NCI-H345 treated with DMSO at 0.1 percent for 48 hours (cell line): ENCODE measurements around the gene CDC45.
"Not testable (repeated sequence)": the region's sequence is repeated elsewhere in the genome, so short reads cannot be mapped to it uniquely, and the experiment has no call there.

Source experiments
- DNase-seq: peaks from one replicate; lab custom pipeline; 2025; ENCODE audit not compliant: unreplicated experiment; lab: John Stamatoyannopoulos, UW

The CDC45 gene

DNA sequence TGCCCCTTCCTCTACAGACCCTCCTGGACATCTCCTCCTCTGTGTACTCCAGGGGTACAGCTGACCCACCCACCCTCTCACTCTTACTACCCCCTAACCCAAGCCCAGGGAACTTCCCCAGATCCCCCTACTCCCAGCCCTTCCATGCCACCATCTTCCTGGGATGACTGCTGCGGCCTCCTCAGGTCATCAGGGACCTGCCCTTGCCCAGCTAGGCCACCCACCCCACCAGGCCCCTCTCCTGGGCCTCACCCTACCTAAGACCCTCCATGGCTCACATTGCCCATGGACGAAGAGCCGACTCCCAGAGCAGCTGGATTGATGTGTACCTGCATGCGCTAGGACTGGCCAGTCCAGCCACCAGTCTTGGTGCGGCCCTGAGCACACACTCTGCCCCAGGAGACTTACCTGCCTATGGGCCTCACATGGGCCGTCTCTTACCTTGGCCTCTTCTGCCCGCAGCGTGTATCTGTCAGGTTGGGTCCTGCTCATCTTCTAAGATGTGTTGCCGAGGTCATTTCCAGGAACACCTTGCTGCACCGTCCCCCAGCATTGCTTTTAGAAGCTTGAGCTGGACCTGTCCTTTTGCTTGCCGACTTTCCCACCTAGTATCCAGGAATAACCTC, 46.5 kb downstream of the CDC45 start:
- DNase-seq, result no peak

DNA sequence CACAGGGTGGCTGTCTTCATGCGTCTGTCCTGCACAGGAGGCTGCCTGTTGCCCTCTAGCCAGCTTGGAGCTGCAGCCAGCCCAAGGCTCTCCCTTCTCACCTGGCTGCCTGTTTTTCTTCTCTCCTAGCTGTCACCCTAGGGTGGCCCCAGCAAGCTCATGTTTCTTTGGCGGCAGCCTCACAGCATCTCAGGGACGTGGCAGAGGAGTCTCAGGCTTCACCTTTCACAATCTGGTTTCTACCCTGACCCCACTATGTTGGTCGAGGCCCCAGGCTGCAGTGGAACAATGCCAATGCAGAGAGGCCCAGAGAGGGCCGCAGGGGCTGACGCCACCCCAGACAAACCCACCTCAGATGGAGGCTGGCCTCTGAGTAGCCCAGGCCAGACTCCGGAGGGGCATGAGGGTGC, 47.0 kb downstream of the CDC45 start:
- no peak for DNase-seq

DNA sequence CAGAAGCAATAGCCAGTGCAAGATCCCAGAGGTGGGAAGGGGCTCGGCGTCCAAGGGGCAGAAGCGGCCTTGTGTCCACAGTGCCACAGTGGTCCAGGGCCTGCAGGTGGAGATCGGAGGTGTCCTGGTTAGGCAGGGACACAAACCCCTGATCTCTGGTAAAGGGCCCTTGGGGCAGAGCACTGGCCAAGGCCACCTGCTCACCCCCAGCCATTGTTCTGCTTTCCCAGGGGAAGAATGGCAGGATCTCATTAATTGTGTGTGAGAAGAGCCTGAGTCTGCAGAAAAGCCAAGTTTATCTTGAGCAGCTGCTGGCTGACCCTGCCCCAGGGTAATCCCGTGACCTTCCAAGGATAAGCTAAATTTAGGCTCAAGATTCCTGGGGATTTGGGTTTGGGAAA, 47.6 kb downstream of the CDC45 start:
- no peak for DNase-seq

DNA sequence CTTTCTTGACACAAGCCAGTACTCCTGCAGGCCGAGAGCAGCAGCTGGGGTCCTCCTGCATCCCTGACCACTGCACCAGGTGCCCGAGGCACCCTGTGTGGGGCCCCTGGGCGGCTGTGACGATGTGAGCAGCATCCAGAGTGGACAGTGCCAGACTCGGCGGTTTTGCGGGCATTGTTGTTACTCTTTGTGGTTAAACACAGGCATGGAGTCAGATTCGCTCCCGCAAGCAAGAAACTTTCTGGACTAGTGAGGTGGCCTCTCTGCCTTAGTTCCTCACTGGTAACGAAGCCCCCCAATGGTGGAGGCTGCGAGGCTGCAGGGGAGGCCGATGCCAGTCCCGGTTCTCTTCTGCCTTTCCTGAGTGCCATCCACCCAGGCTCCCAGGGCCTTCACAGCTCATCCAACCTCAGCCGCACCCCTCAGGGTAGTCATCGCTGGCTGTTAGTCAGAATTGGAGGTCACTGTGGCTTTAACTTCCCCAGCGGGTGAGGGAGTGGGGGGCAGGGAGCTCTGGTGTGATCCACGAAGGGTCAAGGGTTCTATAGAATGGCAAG, 48.2 kb downstream of the CDC45 start:
- no peak for DNase-seq

DNA sequence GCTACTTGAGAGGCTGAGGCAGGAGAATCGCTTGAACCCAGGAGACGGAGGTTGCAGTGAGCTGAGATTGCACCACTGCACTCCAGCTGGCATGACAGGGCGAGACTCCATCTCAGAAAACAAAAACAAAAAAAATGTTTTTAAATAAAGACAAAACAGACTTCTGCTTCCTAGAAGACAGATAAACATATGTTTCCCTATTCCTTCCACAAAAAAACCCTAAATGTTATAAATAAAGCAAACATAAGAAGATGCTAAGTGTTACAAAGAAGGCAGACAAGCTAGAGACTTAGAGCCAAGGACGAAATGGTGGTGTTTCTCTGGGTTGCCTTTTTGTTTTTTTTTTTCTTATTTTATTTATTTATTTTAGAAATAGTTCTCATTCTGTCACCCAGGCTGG, 50.1 kb downstream of the CDC45 start:
- DNase-seq, result no peak

DNA sequence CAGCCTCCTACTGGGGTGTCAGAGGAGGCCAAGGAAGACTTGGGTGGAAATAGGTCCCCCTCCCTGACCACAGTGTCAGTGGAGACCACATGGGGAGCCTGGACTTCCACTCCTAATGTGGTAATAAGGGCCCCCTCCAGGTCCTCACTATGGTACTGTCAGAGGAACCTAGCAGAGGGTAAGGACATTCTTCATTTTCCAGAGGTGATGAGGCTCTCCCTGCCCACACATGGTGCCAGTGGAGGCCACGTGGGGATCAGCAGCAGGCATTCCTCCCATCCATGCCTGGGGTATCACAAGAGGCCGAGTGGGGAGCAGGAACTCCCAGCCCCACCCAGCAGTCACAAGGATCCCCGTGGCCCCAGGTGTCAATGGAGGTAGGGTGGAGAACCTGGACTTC, 51.0 kb downstream of the CDC45 start:
- DNase-seq, result no peak

DNA sequence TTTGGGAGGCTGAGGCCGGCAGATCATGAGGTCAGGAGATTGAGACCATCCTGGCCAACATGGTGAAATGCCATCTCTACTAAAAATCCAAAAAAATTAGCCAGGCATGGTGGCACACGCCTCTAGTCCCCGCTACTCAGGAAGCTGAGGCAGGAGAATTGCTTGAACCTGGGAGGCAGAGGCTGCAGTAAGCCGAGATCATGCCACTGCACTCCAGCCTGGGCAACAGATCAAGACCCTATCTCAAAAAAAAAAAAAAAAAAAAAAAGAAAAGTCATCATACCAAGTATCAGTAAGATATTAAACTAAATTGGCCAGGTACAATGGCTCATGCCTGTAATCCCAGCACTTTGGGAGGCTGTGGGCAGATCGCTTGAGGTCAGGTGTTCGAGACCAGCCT, 51.6 kb downstream of the CDC45 start:
- DNase-seq, result not testable (repeated sequence)

DNA sequence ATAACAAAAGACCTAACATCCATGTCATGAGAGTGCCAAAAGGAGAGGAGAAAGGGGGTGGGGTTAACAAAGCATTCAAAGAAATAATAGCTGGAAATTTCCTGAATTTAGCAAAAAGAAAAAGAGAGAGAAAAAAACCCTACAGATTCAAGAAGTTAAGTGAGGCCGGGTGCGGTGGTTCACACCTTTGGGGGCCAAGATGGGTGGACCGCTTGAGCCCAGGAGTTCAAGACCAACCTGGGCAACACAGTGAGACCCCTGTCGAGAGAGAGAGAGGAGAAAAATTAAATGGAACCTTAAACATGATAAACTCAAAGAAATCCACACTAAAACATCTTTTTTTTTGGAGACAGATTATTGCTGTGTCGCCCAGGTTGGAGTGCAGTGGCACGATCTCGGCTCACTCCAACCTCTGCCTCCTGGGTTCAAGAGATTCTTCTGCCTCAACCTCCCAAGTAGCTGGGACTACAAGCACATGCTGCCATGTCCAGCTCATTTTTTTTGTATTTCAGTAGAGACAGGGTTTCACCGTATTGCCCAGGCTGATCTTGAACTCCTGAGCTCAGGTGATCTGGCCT, 53.4 kb downstream of the CDC45 start:
- no peak for DNase-seq

DNA sequence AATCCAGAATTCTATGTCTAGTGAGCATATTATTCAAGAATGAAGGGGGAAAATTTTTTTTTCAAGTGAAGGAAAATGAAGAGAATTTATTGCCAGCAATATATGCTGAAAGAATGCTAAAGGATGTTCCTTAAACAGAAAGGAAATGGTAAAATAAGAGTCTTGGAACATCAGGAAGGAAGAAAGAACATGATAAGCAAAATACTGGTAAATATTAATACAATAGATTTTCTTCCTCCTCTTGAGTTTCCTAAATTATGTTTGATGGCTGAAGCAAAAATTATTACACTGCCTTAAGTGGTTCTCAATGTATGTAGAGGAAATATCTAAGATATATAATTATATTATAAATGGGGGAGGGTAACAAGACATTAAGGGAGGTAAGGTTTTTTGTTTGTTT, 54.1 kb downstream of the CDC45 start:
- no peak for DNase-seq

DNA sequence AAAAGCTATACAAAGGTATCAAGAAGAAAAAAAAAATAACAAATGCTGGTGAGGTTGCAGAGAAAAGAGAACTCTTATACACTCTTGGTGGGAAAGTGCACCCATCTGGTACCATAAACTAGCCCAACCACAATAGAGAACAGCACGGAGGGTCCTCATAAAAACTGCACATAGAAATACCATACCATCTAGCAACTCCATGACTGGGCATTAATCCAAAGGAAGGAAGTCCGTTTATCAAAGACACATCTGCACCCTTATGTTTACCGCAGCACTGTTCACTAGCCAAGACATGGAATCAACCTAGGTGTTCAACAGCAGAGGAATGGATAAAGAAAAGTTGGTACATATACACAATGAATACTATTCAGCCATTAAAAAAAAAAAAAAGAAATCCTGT, 55.3 kb downstream of the CDC45 start:
- no peak for DNase-seq

DNA sequence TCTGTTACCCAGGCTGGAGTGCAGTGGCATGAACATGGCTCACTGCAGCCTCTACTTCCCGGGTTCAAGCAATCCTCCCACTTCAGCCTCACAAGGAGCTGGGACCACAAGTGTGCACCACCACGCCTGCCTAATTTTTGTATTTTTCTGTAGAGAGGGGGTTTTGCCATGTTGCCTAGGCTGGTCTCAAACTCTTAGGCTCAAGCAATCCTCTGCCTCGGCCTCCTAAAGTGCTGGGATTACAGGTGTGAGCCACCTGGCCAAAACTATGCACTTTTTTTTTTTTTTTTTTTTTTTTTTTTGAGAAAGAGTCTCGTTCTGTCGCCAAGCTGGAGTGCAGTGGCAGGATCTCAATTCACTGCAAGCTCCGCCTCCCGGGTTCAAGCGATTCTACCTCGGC, 56.8 kb downstream of the CDC45 start:
- no peak for DNase-seq

DNA sequence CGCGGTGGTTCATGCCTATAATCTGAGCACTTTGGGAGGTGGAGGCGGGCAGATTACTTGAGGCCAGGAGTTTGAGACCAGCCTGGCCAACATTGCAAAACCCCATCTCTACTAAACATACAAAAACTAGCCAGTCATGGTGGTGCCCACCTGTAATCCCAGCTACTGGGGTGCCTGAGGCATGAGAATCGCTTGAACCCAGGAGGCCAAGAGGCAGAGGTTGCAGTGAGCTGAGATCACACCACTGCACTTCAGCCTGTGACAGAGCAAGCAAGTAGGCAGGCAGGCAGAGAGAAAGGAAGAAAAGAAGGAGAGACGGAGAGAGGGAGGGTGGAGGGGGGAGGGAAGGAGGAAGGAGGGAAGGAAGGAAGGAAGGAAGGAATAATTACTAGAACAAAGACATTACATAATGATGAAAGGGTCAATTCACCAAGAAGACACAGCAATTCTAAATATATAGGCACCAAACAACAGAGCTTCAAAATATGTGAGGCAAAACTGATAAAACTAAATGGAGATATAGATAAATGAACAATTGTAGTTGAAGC, 58.3 kb downstream of the CDC45 start:
- no peak for DNase-seq

DNA sequence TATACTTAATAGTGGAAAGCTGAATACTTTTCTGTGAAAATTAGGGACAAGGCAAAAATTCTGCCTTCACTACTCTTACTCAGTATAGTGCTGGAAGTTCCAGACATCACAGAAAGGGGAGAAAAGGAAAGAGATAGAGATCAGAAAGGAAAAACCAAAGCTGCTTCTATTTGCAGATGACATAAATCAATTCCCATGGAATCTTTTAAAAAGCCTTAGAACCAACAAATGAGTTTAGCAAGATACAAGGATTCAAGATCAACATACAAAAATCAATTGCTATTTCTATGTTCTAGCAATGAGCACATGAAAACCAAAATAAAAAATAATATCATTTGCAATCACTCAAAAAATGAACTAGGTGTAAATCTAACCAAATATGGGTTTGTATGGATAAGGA, 60.7 kb downstream of the CDC45 start:
- DNase-seq, result no peak

DNA sequence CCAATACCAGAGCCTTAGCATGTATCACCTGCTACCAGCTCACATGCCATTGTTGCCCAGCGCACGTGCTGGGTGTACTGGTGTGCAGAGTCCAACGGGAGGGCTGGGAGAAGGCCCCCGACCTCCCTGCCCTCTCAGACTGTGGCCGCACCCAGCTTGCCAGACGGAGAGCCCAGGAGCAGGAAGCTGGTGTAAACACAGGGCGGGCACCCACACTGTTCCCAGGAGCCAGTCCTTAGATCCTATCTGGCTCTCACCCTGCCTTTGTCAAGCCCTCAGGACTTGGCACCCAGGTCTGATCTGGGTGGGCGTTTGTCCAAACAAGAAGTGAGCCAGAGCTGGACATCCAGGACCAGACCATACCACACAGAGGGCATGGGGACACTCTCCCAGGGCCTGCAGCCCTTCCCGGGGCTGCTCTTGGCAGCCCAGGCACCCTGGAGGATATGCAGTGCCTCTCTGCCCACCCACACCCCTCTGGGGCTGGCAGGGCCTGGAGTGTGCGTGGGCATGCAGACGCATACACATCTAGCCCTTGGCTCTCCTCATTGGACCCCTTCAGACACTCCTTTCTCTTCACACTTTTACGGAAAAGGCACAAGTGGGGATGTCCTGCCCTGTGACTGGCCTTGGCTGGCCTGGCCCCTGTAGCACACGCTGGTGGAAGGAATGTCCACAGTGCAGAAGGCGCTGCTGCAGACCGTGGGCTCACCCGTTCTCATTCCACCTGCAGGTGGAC, 64.4 kb downstream of the CDC45 start:
- no peak for DNase-seq

DNA sequence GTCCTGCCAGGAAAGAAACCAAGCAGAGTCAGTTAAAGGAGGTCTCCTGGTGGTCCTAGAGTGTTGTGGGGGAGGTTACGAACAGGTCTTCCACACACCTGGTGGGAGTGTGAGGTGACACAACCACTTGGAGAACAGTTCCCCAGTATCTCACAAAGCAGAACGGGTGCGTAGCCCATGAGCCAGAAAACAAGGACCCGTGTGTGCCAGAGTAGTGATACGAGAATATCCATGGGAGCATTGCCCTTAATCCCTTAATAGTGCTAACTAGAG, 66.2 kb downstream of the CDC45 start:
- DNase-seq, result no peak

DNA sequence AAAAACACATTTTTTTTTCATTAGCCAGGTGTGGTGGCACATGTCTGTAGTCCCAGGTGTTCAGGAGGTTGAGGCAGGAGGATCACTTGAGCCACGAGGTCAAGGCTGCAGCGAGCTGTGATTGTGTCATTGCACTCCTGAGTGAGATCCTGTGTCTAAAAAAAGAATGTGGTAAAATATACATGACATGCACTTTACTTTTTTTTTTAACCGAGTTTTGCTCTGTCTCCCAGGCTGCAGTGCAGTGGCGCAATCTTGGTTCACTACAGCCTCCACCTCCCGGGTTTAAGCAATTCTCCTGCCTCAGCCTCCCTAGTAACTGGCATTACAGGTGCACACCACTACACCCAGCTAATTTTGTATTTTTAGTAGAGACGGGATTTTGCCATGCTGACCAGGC, 67.0 kb downstream of the CDC45 start:
- no peak for DNase-seq

DNA sequence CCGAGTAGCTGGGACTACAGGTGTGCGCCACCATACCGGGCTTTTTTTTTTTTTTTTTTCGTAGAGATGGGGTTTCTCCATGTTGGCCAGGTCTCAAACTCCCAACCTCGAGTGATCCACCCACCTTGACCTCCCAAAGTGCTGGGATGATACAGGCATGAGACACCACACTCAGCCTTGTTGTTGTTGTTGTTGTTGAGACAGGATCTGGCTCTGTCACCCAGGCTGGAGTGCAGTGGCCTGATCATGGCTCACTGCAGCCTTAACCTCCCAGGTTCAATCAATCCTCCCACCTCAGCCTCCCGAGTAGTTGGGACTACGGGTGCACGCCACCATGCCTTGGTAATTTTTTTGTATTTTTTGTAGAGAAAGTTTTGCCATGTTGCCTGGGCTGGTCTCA, 67.9 kb downstream of the CDC45 start:
- DNase-seq, result no peak

DNA sequence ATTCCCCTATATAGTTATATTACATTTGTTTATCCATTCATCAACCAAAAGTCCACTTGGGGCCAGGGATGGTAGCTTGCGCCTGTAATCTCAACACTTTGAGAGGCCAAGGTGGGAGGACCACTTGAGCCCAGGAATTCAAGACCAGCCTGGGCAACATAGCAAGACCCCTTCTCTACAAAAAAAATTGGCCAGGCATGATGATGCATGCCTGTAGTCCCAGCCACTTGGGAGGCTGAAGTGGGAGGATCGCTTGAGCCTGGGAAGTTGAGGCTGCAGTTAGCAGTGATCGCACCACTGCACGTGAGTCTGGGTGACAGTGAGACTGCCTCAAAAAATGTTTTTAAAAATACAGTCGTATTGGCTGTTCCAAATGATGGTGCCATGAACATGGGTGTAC, 68.7 kb downstream of the CDC45 start:
- not testable (repeated sequence) for DNase-seq

DNA sequence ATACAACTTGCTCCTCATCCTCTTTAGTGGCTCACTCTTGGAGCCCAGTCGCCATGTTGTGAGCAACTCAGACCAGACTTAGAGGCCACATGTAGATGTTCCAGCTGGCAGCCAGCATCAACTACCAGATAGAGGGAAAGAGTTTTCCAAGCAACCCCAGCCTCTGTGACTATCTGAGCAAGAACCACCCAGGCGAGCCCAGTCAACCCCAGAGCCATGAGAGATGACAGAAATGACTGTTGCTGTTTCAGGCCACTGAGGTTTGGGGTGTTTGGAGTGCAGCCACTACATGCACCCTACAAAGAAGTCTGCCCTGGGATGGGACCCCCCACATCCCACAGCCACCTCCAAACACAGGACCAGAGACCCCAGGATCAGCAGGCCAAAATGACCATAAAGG, 69.2 kb downstream of the CDC45 start:
- no peak for DNase-seq

DNA sequence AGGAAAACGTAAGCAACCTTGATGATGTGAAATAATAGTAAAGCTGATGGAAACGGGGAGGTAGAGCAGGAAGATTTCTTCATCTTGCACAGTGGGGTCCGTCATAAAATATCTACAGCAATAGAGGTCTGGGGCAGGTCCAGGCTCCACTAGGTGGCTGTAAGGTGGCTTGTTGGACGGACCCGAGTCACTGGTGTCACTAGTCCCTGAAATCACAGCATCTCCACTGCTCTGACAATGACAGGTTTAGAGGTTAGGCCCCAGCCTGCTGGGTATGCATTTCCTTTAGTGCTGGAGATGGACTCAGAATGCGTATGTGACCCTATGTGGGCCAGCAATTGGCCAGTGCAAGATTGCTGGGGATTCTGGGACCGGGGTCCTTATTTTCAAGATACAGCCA, 69.7 kb downstream of the CDC45 start:
- DNase-seq, result no peak

DNA sequence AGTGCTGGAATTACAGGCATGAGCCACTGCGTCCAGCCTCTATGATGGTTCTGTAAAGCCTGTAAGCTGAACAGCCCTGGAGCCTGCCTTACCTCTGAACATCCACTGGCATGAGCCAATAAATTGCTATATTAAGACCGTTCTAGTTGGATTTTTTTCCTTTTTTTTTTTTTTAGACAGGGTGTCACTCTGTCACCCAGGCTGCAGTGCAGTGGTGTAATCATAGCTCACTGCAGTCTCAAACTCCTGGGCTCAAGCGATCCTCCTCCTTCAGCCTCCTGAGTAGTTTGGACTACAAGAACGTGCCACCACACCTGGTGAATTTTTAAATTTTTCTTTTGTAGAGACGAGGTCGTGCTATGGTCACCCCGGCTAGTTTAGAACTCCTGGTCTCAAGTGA, 70.7 kb downstream of the CDC45 start:
- DNase-seq, result no peak

DNA sequence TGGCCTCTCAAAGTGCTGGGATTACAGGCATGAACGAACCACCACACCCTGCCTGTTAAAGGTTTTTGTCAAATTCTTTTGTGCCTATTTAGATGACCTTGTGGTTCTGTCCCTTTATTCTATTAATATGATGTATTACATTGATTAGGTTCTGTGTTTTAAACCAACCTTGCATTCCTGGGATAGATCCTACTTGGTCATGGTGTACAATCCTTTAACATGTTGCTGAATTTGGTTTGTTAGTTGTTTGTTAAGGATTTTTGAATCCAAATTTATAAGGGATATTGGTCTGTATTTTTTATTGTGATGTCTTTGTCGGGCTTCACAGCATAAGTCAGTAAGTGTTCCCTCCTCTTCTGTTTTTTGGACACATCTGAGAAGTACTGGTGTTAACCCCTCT, 73.5 kb downstream of the CDC45 start:
- no peak for DNase-seq
